AG09309 (cell line): ENCODE measurements around the gene RNF223.

Experiments used
- DNase-seq: peaks from one replicate; pipeline ENCODE4 v3.0.0-alpha.2; 2010; ENCODE audit warnings: low read depth
- H3K4me3 ChIP-seq: 2 replicates; pipeline ENCODE4 v1.5.1; 2011; ENCODE audit warnings: mild to moderate bottlenecking, low read depth, low read length, moderate library complexity; ENCODE audit not compliant: control insufficient read depth
- TF ChIP-seq, protein P1 (sequence below): IDR thresholded peaks from 2 replicates; pipeline ENCODE4 v1.5.1; 2011; ENCODE audit warnings: mild to moderate bottlenecking, low read depth, low read length, inconsistent platforms; ENCODE audit not compliant: insufficient read depth, control insufficient read depth; ENCODE audit errors: missing control alignments

Gene RNF223

DNA sequence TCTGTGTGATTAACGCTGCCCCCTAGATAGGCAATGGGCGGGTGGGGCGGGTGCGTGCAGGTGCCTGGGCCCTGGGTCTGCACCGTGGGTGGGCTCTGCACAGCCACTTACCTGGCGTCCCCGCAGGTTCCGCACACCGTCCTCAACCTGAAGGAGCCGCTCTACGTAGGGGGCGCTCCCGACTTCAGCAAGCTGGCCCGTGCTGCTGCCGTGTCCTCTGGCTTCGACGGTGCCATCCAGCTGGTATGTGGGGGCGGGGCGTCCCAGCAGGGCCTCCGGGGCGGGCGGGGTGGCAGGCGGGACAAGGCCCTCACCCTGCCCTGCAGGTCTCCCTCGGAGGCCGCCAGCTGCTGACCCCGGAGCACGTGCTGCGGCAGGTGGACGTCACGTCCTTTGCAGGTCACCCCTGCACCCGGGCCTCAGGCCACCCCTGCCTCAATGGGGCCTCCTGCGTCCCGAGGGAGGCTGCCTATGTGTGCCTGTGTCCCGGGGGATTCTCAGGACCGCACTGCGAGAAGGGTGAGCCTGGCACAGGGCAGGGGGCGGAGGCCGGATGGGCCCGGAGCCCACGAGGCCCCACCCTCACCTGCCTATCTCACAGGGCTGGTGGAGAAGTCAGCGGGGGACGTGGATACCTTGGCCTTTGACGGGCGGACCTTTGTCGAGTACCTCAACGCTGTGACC, 22.8 kb downstream of the RNF223 start:
- TF ChIP-seq, protein P1, sequence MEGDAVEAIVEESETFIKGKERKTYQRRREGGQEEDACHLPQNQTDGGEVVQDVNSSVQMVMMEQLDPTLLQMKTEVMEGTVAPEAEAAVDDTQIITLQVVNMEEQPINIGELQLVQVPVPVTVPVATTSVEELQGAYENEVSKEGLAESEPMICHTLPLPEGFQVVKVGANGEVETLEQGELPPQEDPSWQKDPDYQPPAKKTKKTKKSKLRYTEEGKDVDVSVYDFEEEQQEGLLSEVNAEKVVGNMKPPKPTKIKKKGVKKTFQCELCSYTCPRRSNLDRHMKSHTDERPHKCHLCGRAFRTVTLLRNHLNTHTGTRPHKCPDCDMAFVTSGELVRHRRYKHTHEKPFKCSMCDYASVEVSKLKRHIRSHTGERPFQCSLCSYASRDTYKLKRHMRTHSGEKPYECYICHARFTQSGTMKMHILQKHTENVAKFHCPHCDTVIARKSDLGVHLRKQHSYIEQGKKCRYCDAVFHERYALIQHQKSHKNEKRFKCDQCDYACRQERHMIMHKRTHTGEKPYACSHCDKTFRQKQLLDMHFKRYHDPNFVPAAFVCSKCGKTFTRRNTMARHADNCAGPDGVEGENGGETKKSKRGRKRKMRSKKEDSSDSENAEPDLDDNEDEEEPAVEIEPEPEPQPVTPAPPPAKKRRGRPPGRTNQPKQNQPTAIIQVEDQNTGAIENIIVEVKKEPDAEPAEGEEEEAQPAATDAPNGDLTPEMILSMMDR, result no peak
- H3K4me3 ChIP-seq, result no peak overlapping the region
- no peak for DNase-seq

DNA sequence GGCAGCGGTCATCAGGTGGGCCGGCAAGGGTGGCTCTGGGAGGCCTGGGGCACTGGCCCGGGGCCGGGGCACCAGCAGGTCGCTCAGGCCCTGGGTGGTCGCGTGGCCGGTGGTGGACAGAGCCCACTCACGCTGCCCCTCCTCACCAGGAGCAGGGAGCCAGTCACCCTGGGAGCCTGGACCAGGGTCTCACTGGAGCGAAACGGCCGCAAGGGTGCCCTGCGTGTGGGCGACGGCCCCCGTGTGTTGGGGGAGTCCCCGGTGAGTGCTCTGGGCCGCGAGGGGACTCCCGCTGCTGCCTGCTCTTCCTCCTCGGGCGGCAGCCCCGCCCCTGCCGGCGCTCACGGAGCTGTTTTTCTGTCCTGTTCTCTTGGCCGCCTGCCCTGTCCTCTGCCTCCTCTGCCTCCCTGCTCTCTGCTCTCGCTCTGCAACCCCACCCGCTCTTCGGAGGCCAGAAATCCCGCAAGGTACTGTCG, 23.5 kb downstream of the RNF223 start:
- DNase-seq, result no peak
- TF ChIP-seq, protein P1, result no peak
- H3K4me3 ChIP-seq, result no peak overlapping the region

DNA sequence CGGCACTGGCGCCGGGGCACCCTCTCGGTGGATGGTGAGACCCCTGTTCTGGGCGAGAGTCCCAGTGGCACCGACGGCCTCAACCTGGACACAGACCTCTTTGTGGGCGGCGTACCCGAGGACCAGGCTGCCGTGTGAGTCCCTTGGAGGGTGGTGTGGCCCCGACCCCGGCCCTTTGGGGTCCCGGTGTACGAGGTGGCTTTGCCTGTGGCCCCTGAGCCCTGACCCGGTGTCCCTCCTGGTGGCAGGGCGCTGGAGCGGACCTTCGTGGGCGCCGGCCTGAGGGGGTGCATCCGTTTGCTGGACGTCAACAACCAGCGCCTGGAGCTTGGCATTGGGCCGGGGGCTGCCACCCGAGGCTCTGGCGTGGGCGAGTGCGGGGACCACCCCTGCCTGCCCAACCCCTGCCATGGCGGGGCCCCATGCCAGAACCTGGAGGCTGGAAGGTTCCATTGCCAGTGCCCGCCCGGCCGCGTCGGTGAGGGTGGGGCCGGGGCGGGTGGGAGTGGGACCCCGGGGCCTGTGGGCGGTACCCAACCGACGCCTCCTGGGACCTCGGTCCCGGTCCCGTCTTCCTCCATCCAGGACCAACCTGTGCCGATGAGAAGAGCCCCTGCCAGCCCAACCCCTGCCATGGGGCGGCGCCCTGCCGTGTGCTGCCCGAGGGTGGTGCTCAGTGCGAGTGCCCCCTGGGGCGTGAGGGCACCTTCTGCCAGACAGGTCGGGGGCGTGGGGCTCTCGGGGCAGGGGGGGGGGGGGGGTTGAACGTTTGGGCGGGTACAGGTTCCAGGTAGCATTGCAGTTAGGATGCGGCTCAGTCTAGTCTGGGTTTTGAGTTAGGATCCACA, 24.6 kb downstream of the RNF223 start:
- TF ChIP-seq, protein P1, result no peak
- no peak overlapping the region for H3K4me3 ChIP-seq
- DNase-seq, result no peak

DNA sequence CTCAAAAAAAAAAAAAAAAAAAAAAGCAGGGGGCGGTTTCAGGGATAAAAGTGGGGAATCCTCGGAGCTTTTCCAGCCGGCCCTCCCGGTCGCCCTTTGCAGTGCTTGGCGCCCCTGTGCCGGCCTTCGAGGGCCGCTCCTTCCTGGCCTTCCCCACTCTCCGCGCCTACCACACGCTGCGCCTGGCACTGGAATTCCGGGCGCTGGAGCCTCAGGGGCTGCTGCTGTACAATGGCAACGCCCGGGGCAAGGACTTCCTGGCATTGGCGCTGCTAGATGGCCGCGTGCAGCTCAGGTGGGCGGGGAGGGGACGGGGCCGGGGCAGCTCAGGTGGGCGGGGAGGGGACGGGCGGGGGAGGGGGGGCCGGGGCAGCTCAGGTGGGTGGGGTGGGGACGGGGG, 25.3 kb downstream of the RNF223 start:
- DNase-seq, result no peak
- no peak overlapping the region for H3K4me3 ChIP-seq
- TF ChIP-seq, protein P1, result no peak

DNA sequence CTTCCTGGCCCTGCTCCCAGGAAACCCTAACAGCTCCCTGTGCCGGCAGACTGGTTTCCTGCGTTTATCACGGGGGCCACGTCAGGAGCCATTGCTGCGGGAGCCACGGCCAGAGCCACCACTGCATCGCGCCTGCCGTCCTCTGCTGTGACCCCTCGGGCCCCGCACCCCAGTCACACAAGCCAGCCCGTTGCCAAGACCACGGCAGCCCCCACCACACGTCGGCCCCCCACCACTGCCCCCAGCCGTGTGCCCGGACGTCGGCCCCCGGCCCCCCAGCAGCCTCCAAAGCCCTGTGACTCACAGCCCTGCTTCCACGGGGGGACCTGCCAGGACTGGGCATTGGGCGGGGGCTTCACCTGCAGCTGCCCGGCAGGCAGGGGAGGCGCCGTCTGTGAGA, 26.1 kb downstream of the RNF223 start:
- TF ChIP-seq, protein P1, result no peak
- DNase-seq, result no peak
- H3K4me3 ChIP-seq, result no peak overlapping the region

DNA sequence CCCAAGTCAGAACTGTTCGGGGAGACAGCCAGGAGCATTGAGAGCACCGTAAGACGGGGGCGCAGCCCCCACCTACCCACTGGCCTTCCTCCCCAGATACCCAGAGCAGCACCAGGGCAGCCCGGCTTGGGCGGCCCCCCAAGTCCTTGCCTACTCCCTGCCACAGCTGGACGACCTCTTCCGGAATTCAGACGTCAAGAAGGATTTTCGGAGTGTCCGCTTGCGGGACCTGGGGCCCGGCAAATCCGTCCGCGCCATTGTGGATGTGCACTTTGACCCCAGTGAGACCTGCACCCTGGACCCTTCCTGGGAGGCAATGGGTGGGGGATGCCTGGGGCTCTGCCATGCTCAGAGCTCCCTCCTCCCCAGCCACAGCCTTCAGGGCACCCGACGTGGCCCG, 26.7 kb downstream of the RNF223 start:
- TF ChIP-seq, protein P1, result no peak
- DNase-seq, result no peak
- no peak overlapping the region for H3K4me3 ChIP-seq
